Sigmoid colon (tissue), 7 donors: Measurements from ENCODE around the gene PLA2G6. TPM values are rescaled to one million over a fixed set of nuclear protein-coding genes. Genes with fewer than 3 reads are reported as not detected.
"Not testable (repeated sequence)": the region's sequence is repeated elsewhere in the genome, so short reads cannot be mapped to it uniquely, and the experiment has no call there.

Experiments
- DNase-seq: peaks from one replicate; pipeline ENCODE4 v3.0.0-alpha.2; 2019
- H3K27ac ChIP-seq, 4 donors: fragments of 200-600 bp; sonication (generic); one replicate each; pipeline ENCODE4 v1.5.1; 2016 to 2019; ENCODE audit warnings: mild to moderate bottlenecking in 1 of 4
- H3K27me3 ChIP-seq, 3 donors: fragments of 200-600 bp; sonication (generic); one replicate each; pipeline ENCODE4 v1.5.1; 2019; ENCODE audit warnings: mild to moderate bottlenecking in 1 of 3
- H3K36me3 ChIP-seq, 4 donors: fragments of 200-600 bp; sonication (generic); one replicate each; pipeline ENCODE4 v1.5.1; 2016 to 2019
- H3K4me1 ChIP-seq, 4 donors: fragments of 200-600 bp; sonication (generic); one replicate each; pipeline ENCODE4 v1.5.1; 2017 to 2019
- H3K4me3 ChIP-seq, 4 donors: fragments of 200-600 bp; sonication (generic); one replicate each; pipeline ENCODE4 v1.5.1; 2017 to 2019; ENCODE audit warnings: mild to moderate bottlenecking in 2 of 4, moderate library complexity in 1 of 4
- H3K9me3 ChIP-seq, 4 donors: fragments of 200-600 bp in 3 of 4; sonication (generic) in 3 of 4; one replicate each; pipeline versions ENCODE4 v1.5.1 to v1.6.1; 2013 to 2019
- EP300 ChIP-seq, 4 donors: sonication (generic); formaldehyde crosslinking; IDR thresholded peaks; one replicate each; pipeline ENCODE4 v1.6.1; 2017; ENCODE audit warnings: antibody characterized with exemption in 4 of 4
- POLR2A ChIP-seq, 2 donors: fragments of 450-650 bp; IDR thresholded peaks; one replicate each; pipeline ENCODE4 v1.6.1; 2016; ENCODE audit warnings: antibody characterized with exemption in 2 of 2, mild to moderate bottlenecking in 2 of 2, moderate library complexity in 2 of 2
- POLR2AphosphoS5 ChIP-seq, 4 donors: sonication (generic); formaldehyde crosslinking; IDR thresholded peaks; one replicate each; pipeline ENCODE4 v1.6.1; 2017; ENCODE audit warnings: antibody characterized with exemption in 4 of 4
- WGBS, 2 donors: extraction: QIAGEN DNeasy Blood & Tissue Kit; methylation state at CpG; one replicate each; pipeline ENCODE4 v1.1.7; 2013; 5-methylcytosine and 5-hydroxymethylcytosine counted together
- intact Hi-C: fragments of 100-400 bp; cut with DNase I; formaldehyde crosslinking; loops from one replicate; pipeline ENCODE4 v1.15.1; 2023
- polyA plus RNA-seq, 3 donors: library from polyadenylated mRNA; stranded (reverse); fragments of 200-250 nt; gene quantifications; one replicate each; pipeline ENCODE4 v1.2.3, GENCODE V29; 2013
- total RNA-seq, 4 donors: library from RNA; depleted of rRNA; stranded (reverse); fragments of >200 nt; gene quantifications; one replicate each; pipeline ENCODE4 v1.1.0, GENCODE V29; 2016
- TF ChIP-seq, protein P1 (sequence below), 4 experiments: fragments of 450-650 bp in 3 of 4; fragments of 200-600 bp in 1 of 4; IDR thresholded peaks; one replicate each; pipeline ENCODE4 v1.5.1; 2016 to 2019; ENCODE audit warnings: antibody characterized with exemption in 4 of 4, mild to moderate bottlenecking in 3 of 4, moderate library complexity in 2 of 4
- donor health status: healthy with polysubstance abuse.
- donor health status: Bipolar disorder and iron deficiency.
- donor health status: healthy.

The PLA2G6 gene
- total and polyA plus RNA-seq, 7 donors, result 6.6 to 36.2 (median 19.4) TPM

DNA sequence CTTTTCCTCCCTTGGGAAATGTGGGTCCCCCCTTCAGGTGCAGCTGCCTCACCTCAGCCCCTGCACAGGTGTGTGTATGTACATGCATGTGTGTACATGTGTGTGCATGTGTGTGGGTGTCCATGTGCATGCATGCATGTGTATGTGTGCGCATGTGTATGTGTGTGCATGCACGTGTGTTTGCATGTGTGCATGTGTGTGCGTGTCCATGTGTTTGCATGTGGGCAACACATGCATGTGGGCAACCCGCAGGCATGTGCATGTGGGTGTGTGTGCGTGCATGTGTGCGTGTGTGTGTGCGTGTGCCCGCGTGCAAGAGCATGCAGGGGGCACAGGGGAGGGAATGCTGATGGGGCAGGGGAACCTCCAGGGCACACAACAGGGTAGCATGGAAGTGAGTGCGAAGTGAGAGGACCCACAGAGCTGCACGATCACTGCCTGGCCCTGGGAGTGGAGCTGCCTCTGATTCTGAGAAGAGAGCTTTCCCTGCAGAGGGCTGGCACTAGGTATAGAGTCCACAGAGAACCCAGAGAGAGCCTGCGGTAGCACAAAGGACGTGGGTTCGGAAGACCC lies 56.5 kb downstream of the PLA2G6 start:
- Histone ChIP-seq H3K27ac (no peak overlapping the region), H3K4me1 (no peaks in the 10 kb centered on the region), H3K27me3 (no peaks in the 10 kb centered on the region), H3K4me3 (no peak overlapping the region), H3K9me3 (no peaks in the 10 kb centered on the region), H3K36me3 (peaks cover 0 to 15% (median 0%) of the 10 kb centered on the region in 4 donors)
- DNase-seq, result no peak
- 96% methylated on average over 14 of the region's 14 CpGs for WGBS, 2 donors
- intact Hi-C loops, result no loop called here
- TF ChIP-seq EP300 (IDR thresholded peaks at IDR 0.05), result no peak

DNA sequence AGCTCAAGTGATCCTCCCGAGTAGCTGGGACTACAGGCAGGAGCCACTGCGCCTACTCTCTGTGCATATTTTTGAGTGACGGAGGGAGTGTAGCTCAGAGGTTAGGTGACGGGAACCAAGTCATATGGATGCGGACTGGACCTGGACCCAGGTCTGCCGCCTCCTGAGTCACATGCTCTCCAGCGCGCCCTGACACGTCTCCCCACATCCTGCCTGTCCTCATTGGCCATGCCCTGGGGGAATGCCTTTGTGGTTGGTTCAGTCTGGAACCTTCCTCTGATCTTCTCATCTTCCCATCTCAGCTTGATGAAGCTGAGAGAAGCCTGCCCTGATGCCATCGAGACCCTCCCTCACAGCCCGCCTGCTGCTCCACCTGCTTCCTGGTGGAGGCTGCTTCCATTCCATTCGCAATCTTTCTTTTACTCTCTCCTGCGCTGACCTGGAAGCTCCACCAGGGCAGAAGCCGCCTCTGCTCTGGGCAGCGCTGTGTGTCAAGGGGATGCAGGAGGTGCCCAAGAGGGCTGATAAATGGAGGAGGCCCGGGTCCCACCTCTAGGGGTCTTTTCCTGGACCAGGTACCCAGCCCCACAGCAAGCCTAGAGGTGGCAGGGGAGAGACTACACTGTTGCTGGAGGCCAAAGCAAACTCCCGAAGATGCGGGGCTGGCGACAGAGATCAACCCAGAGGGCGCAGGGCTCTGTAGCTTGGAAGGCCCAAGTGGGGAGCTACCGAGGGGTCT lies 57.2 kb downstream of the PLA2G6 start:
- no peak for TF ChIP-seq EP300 (IDR thresholded peaks at IDR 0.05)
- no peak for TF ChIP-seq POLR2A (IDR thresholded peaks at IDR 0.05)
- TF ChIP-seq, protein P1, sequence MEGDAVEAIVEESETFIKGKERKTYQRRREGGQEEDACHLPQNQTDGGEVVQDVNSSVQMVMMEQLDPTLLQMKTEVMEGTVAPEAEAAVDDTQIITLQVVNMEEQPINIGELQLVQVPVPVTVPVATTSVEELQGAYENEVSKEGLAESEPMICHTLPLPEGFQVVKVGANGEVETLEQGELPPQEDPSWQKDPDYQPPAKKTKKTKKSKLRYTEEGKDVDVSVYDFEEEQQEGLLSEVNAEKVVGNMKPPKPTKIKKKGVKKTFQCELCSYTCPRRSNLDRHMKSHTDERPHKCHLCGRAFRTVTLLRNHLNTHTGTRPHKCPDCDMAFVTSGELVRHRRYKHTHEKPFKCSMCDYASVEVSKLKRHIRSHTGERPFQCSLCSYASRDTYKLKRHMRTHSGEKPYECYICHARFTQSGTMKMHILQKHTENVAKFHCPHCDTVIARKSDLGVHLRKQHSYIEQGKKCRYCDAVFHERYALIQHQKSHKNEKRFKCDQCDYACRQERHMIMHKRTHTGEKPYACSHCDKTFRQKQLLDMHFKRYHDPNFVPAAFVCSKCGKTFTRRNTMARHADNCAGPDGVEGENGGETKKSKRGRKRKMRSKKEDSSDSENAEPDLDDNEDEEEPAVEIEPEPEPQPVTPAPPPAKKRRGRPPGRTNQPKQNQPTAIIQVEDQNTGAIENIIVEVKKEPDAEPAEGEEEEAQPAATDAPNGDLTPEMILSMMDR (IDR thresholded peaks at IDR 0.05), result no peak
- no peak for TF ChIP-seq POLR2AphosphoS5 (IDR thresholded peaks at IDR 0.05)
- 95% methylated on average over 21 of the region's 21 CpGs for WGBS, 2 donors
- no peak overlapping the region for H3K4me3 ChIP-seq
- intact Hi-C loops, result no loop called here
- no peaks in the 10 kb centered on the region for H3K27me3 ChIP-seq
- no peak for DNase-seq
- H3K36me3 ChIP-seq, result peaks cover 0 to 15% (median 0%) of the 10 kb centered on the region in 4 donors
- H3K9me3 ChIP-seq, result no peaks in the 10 kb centered on the region
- no peak overlapping the region for H3K27ac ChIP-seq
- H3K4me1 ChIP-seq, result no peaks in the 10 kb centered on the region

DNA sequence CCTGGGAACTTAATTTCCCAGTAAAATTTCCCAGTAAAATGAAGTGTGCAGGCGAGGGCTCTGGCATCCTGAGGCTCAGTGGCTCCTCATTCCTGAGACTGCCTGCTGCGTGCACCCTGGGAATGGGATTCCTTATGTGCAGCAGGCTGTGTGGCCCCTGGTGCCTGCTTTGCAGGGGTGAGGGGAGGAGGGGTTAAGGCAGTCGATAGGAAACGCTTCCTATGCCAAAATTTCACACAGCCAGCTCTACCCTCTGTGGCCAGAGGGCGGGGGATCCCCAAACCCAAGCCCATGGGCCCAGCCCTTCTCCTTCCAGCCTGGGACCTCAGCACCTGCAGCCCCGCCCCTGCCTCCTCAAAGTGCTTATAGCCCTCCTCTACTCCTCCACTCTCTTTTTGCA lies 59.0 kb downstream of the PLA2G6 start:
- no peak for DNase-seq
- intact Hi-C loops, result no loop called here
- no peak overlapping the region for H3K27ac ChIP-seq
- H3K4me3 ChIP-seq, result no peak overlapping the region
- H3K9me3 ChIP-seq, result no peaks in the 10 kb centered on the region
- H3K36me3 ChIP-seq, result peaks cover 0 to 4% (median 0%) of the 10 kb centered on the region in 4 donors
- no peak for TF ChIP-seq POLR2AphosphoS5 (IDR thresholded peaks at IDR 0.05)
- TF ChIP-seq EP300 (IDR thresholded peaks at IDR 0.05), result no peak
- no peak for TF ChIP-seq POLR2A (IDR thresholded peaks at IDR 0.05)
- no peaks in the 10 kb centered on the region for H3K4me1 ChIP-seq
- WGBS, 2 donors, result 85 to 91% methylated on average over 6 of the region's 6 CpGs
- no peaks in the 10 kb centered on the region for H3K27me3 ChIP-seq

DNA sequence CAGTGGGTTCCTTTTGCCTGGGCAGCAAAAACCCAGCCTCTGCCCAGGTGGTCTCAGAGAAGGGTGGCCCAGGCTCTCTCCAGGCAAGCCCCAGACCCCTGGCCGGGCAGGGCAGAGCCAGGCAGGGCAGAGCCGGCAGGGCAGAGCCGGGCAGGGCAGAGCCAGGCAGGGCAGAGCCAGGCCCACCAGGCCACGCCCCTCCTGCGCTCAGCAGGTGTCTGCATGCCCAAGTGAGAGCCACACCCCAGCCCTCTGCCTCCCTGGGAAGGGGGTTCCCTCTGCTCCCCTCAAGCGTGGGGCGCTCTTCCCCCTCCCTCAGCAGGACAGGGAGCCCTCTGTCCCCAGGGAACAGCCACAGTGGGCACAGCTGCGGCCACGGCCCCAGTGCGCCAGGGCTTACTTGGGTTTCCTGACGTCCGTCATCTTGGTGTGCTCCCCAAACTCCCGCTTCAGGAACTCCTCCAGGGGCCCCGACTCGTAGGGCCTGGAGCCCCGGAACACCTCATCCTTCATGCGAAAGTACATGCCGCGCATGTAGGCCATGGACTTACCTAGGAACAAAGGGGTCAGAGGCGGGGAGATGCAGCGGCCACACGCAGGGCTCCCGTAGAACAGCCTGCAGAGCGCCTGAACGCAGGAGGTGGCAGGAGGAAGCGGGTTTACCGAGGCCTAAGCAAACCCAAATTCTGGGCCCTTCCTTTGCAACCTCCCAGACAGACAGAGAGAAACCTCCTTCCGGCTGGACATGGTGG lies 61.1 kb downstream of the PLA2G6 start:
- intact Hi-C loops, result no loop called here
- no peaks in the 10 kb centered on the region for H3K4me1 ChIP-seq
- no peak overlapping the region for H3K27ac ChIP-seq
- no peak overlapping the region for H3K4me3 ChIP-seq
- no peak for TF ChIP-seq EP300 (IDR thresholded peaks at IDR 0.05)
- TF ChIP-seq, protein P1 (IDR thresholded peaks at IDR 0.05), result no peak
- no peak for TF ChIP-seq POLR2AphosphoS5 (IDR thresholded peaks at IDR 0.05)
- TF ChIP-seq POLR2A (IDR thresholded peaks at IDR 0.05), result no peak
- no peaks in the 10 kb centered on the region for H3K9me3 ChIP-seq
- H3K36me3 ChIP-seq, result no peaks in the 10 kb centered on the region
- 61 to 84% methylated on average over 28 of the region's 28 CpGs for WGBS, 2 donors
- DNase-seq, result no peak
- H3K27me3 ChIP-seq, result no peaks in the 10 kb centered on the region

DNA sequence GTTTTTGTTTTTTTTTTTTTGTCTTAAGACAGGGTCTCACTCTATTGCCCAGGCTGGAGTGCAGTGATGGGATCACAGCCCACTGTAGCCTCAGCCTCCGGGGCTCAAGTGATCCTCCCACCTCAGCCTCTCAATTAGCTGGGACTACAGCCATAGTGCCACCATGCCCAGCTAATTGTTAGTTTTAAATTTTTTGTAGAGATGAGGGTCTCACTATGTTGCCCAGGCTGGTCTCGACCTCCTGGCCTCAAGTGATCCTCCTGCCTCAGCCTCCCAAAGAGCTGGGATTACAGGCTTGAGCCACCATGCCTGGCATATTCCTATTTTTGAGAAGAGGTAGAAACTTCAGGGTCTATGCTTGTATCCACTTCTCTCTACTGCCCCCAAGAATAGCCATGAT lies 62.9 kb downstream of the PLA2G6 start:
- H3K4me1 ChIP-seq, H3K9me3 ChIP-seq, DNase-seq, H3K36me3 ChIP-seq, H3K4me3 ChIP-seq, H3K27ac ChIP-seq, H3K27me3 ChIP-seq: not testable (repeated sequence)
- intact Hi-C loops, result loop anchor here (10.0 kb wide), 1 partner anchor 96 kb away; no protein-coding TSS in a partner anchor
- WGBS, 2 donors, result 94 to 98% methylated on average over 2 of the region's 2 CpGs

DNA sequence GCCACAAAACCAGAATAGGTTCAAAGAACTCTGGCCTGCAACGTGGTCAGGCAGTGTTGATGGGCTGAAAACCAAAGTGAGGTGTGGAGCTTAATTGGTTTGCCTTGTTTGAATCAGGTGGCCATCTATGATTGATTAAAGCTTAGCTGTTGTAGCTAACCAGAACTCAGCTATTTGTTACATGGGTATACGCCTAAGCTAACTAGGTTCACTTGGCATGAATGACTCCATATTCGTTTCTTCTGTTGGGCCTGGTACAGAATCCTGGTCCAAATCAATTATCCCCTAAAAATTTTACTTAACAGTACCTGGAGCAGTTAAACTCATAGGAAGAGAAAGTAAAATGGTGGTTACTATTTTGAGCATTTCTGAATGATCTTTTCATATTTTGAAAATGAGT lies 63.4 kb downstream of the PLA2G6 start:
- 87 to 88% methylated on average over 3 of the region's 3 CpGs for WGBS, 2 donors
- Histone ChIP-seq H3K4me3 (no peak overlapping the region), H3K27me3 (no peaks in the 10 kb centered on the region), H3K36me3 (peaks cover 0 to 3% (median 0%) of the 10 kb centered on the region in 4 donors), H3K9me3 (no peaks in the 10 kb centered on the region), H3K4me1 (peaks cover 0 to 9% (median 4%) of the 10 kb centered on the region in 4 donors), H3K27ac (no peak overlapping the region)
- no peak for TF ChIP-seq EP300 (IDR thresholded peaks at IDR 0.05)
- no peak for TF ChIP-seq POLR2A (IDR thresholded peaks at IDR 0.05)
- TF ChIP-seq, protein P1 (IDR thresholded peaks at IDR 0.05), result no peak
- no peak for TF ChIP-seq POLR2AphosphoS5 (IDR thresholded peaks at IDR 0.05)
- intact Hi-C loops, result loop anchor here (10.0 kb wide), 1 partner anchor 97 kb away; no protein-coding TSS in a partner anchor
- no peak for DNase-seq

DNA sequence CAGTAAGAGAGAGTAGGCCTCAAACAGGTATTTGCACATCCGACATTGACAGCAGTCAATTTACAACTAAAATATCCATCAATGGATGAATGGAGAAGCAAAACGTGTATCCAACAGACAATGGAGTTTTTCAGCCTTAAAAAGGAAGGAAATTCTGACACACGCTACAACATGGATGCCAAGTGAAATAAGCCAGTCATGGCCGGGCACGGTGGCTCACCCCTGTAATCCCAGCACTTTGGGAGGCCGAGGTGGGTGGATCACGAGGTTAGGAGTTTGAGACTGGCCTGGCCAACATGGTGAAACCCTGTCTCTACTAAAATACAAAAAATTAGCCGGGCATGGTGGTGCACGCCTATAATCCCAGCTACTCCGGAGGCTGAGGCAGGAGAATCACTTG lies 64.1 kb downstream of the PLA2G6 start:
- 95 to 96% methylated on average over 10 of the region's 10 CpGs for WGBS, 2 donors
- H3K27ac ChIP-seq, H3K4me1 ChIP-seq, H3K9me3 ChIP-seq, DNase-seq, H3K27me3 ChIP-seq, H3K36me3 ChIP-seq, H3K4me3 ChIP-seq: not testable (repeated sequence)
- intact Hi-C loops, result loop anchor here (10.0 kb wide), 1 partner anchor 97 kb away; no protein-coding TSS in a partner anchor
